ENCODE data around the gene LRP3.

The LRP3 gene

GRCh38 chr19:33227242-33227650 is 33.1 kb downstream of the LRP3 start:
- no peak overlapping the region for H3K4me3 ChIP-seq (replicated peaks; ENCODE audit: low read depth, low read length)
- DNase-seq (ENCODE audit: low read depth) = peak; percentile 34
- no peak for TF ChIP-seq CTCF (IDR thresholded peaks at IDR 0.05; ENCODE audit: low read length, missing control alignments)

GRCh38 chr19:33227870-33228599 is 33.9 kb downstream of the LRP3 start:
- no peak for TF ChIP-seq CTCF (IDR thresholded peaks at IDR 0.05; ENCODE audit: low read length, missing control alignments)
- H3K4me3 ChIP-seq (replicated peaks; ENCODE audit: low read depth, low read length) = no peak overlapping the region
- DNase-seq (ENCODE audit: low read depth) = no peak

GRCh38 chr19:33229962-33230361 is 35.8 kb downstream of the LRP3 start:
- no peak for DNase-seq (ENCODE audit: low read depth)
- no peak for TF ChIP-seq CTCF (IDR thresholded peaks at IDR 0.05; ENCODE audit: low read length, missing control alignments)
- H3K4me3 ChIP-seq (replicated peaks; ENCODE audit: low read depth, low read length) = no peak overlapping the region

GRCh38 chr19:33231511-33231910 is 37.4 kb downstream of the LRP3 start:
- no peak for TF ChIP-seq CTCF (IDR thresholded peaks at IDR 0.05; ENCODE audit: low read length, missing control alignments)
- peak; percentile 65 for DNase-seq (ENCODE audit: low read depth)

GRCh38 chr19:33232656-33233055 is 38.5 kb downstream of the LRP3 start:
- no peak overlapping the region for H3K4me3 ChIP-seq (replicated peaks; ENCODE audit: low read depth, low read length)
- no peak for TF ChIP-seq CTCF (IDR thresholded peaks at IDR 0.05; ENCODE audit: low read length, missing control alignments)

More at GRCh38 chr19:33231511-33231910, 37.4 kb downstream of the LRP3 start:
- H3K4me3 ChIP-seq (replicated peaks; ENCODE audit: low read depth, low read length) = no peak overlapping the region

GRCh38 chr19:33233056-33233873 is 39.1 kb downstream of the LRP3 start:
- no peak overlapping the region for H3K4me3 ChIP-seq (replicated peaks; ENCODE audit: low read depth, low read length)
- DNase-seq (ENCODE audit: low read depth) = no peak
- TF ChIP-seq CTCF (IDR thresholded peaks at IDR 0.05; ENCODE audit: low read length, missing control alignments) = no peak

More at GRCh38 chr19:33232656-33233055, 38.5 kb downstream of the LRP3 start:
- no peak for DNase-seq (ENCODE audit: low read depth)

Data from fibroblast of pulmonary artery (primary cell).